GM12801 (cell line): ENCODE results near the gene TXNDC5.

Experiments used
- TF ChIP-seq, protein P1 (sequence below): IDR thresholded peaks from one replicate; pipeline ENCODE4 v1.5.1; 2011; ENCODE audit warnings: control low read depth; ENCODE audit not compliant: insufficient read length; ENCODE audit errors: extremely low read depth

The TXNDC5 gene

DNA sequence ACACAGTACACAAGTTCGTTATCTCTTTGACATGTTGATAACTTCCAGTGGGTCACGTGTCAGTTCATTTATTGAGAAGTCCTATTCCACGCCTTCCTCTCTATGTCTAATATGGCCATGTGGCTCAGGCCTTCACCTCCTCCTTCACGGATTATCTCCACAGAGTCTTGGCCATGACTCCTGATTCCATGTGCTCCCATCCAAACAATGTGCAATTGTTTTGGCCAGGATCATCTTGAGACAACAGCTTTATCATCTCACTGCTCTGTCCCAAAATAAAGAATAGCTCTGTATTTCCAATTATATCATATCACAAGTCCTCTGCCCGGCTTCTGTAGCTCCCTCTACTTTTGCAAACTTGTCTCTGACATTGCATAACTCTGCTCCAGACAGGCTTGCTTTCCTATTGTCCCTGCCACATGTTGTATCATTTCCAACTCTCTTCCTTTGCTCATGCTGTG lies 11.1 kb upstream of the TXNDC5 start:
- TF ChIP-seq, protein P1, sequence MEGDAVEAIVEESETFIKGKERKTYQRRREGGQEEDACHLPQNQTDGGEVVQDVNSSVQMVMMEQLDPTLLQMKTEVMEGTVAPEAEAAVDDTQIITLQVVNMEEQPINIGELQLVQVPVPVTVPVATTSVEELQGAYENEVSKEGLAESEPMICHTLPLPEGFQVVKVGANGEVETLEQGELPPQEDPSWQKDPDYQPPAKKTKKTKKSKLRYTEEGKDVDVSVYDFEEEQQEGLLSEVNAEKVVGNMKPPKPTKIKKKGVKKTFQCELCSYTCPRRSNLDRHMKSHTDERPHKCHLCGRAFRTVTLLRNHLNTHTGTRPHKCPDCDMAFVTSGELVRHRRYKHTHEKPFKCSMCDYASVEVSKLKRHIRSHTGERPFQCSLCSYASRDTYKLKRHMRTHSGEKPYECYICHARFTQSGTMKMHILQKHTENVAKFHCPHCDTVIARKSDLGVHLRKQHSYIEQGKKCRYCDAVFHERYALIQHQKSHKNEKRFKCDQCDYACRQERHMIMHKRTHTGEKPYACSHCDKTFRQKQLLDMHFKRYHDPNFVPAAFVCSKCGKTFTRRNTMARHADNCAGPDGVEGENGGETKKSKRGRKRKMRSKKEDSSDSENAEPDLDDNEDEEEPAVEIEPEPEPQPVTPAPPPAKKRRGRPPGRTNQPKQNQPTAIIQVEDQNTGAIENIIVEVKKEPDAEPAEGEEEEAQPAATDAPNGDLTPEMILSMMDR: no peak

DNA sequence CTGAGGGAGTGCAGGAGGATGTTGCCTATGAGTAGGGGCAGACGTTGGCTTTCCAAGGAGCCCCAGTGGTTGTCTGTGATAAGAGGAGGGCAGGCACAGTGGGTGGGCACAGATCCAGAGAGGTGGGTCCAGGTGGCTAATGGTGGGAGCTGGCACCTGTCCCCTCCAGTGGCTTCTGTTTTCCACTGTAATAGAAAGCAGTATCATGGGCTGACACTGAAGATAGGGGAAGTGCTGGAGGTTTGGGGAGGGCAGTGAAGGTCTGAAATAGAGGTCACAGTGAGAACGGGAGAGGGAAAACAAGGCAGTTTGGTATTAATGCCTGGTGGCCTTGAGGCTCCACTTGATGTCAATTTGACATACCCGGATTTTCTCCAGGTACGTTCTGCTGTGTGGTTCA lies 10.5 kb upstream of the TXNDC5 start:
- TF ChIP-seq, protein P1: no peak

- TF ChIP-seq, protein P1: no peak
Observed at GRCh38 chr6:7920425-7920824, 9.8 kb upstream of the TXNDC5 start.

DNA sequence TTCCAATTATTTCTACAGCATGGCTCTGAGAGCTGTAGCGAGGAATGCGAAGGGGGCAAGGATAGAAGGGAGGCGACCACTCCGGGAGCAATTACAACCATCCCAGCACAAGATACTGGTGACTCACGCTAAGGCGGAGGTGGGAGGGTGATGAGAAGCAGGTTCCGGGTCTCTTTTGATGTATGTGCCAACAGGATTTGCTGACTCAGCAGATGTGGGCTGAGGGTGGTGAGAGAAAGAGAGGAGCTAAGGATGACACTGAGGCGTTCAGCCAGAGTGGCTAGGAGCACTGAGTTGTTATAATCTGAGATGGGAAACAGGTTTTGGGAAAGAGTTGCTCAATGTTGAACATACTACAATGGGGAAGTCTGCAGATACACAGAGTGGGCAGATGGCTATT lies 9.3 kb upstream of the TXNDC5 start:
- TF ChIP-seq, protein P1: no peak

- TF ChIP-seq, protein P1: no peak
Observed at GRCh38 chr6:7918403-7918802, 7.8 kb upstream of the TXNDC5 start.

DNA sequence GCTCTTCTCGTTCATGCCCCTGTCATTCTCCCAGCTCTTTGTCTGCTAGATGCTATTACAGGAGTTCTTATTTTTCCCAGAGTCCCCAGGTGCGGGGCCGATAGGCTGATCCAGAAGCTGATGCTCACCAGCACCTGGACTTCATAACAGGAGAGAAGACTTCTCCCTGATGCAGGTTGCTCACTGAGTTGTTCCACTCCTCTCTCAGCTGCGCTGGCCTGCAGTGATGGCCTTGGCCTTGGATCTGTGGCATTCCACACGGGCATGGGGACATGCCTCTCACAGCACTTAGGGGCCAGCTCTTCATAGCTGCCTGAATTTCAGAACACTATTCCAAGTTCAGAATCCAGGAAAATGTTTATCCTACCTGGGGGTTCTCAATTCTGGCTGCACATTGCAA lies 7.1 kb upstream of the TXNDC5 start:
- TF ChIP-seq, protein P1: no peak

DNA sequence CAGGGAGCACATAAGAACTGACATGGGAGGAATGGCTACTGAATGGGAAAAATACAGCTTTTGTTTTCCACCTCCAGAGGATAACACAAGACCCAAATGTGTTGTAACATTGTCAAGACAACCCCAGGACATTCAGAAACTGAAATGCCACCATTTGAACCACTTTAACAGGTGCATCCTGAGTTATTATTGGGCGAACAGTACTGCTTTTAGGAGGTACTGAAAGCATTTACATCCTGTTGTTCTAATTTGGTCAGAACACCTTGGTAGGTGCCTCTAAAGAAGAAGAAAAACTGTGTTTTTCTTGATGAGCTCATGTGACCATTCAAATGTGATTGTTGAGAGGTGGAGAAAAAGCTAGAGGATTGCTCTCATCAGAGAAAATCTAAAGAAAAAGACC lies 6.4 kb upstream of the TXNDC5 start:
- TF ChIP-seq, protein P1: no peak
